ENCODE measurements around the gene CDK17. TPM values are rescaled to one million over a fixed set of nuclear protein-coding genes. Genes with fewer than 3 reads are reported as not detected.
"Not testable (repeated sequence)": the region's sequence is repeated elsewhere in the genome, so short reads cannot be mapped to it uniquely, and the experiment has no call there.

CDK17 gene
- total and polyA plus RNA-seq, 9 donors: 13.8 to 59.2 (median 30.9) TPM

- 45 to 50% (median 46%) methylated on average over 2 of the region's 2 CpGs for WGBS, 3 donors
- DNase-seq: no peak
- no peak overlapping the region for H3K4me3 ChIP-seq
- TF ChIP-seq EP300 (IDR thresholded peaks at IDR 0.05): no peak
- TF ChIP-seq POLR2A (IDR thresholded peaks at IDR 0.05): no peak
- TF ChIP-seq, protein P1, sequence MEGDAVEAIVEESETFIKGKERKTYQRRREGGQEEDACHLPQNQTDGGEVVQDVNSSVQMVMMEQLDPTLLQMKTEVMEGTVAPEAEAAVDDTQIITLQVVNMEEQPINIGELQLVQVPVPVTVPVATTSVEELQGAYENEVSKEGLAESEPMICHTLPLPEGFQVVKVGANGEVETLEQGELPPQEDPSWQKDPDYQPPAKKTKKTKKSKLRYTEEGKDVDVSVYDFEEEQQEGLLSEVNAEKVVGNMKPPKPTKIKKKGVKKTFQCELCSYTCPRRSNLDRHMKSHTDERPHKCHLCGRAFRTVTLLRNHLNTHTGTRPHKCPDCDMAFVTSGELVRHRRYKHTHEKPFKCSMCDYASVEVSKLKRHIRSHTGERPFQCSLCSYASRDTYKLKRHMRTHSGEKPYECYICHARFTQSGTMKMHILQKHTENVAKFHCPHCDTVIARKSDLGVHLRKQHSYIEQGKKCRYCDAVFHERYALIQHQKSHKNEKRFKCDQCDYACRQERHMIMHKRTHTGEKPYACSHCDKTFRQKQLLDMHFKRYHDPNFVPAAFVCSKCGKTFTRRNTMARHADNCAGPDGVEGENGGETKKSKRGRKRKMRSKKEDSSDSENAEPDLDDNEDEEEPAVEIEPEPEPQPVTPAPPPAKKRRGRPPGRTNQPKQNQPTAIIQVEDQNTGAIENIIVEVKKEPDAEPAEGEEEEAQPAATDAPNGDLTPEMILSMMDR (IDR thresholded peaks at IDR 0.05): no peak
- intact Hi-C loops (cut with DNase I): no loop called here
- H3K27me3 ChIP-seq: no peaks in the 10 kb centered on the region
- H3K36me3 ChIP-seq: no peaks in the 10 kb centered on the region
- peaks cover 1% of the 10 kb centered on the region for H3K4me1 ChIP-seq (ENCODE audit: insufficient read depth)
- no peaks in the 10 kb centered on the region for H3K9me3 ChIP-seq
- H3K27ac ChIP-seq: no peak overlapping the region
Measured at GRCh38 chr12:96422192-96422591, 22.0 kb upstream of the CDK17 start.

- TF ChIP-seq EP300 (IDR thresholded peaks at IDR 0.05): no peak
- TF ChIP-seq POLR2A (IDR thresholded peaks at IDR 0.05): no peak
- TF ChIP-seq, protein P1 (IDR thresholded peaks at IDR 0.05): no peak
- intact Hi-C loops (cut with DNase I): no loop called here
- Histone ChIP-seq H3K27me3 (no peaks in the 10 kb centered on the region), H3K9me3 (no peaks in the 10 kb centered on the region), H3K4me1 (ENCODE audit: insufficient read depth) (peaks cover 1% of the 10 kb centered on the region), H3K36me3 (no peaks in the 10 kb centered on the region), H3K4me3 (no peak overlapping the region), H3K27ac (no peak overlapping the region)
- no peak for DNase-seq
- WGBS, 3 donors: 59 to 65% (median 61%) methylated on average over 6 of the region's 6 CpGs
Measured at GRCh38 chr12:96421014-96421413, 20.8 kb upstream of the CDK17 start.

DNA sequence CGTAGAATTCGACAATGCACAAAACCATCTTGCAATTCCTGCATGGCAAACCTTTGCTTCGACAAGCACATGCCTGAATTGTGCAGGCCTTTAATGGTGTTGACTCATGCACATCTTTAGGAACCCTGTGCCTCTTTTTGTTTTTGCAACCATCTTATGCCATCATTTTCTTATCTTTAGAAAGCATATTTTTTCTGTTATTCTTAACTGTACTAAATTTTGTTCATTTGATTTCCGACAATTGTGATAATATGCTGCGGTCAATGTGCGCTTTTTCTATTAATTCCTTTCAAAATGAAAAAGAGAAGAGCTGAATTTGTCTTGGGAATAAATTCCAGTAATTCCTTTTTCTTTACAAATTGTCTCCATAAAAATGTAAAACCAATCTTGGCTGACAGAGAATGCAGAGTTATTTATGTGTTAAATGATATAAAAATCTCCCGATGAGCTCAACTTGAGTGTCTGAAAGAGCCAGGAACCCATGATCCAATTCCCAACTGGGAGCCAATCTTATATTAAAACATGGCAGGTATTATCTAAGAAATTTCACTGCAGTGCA, 20.1 kb upstream of the CDK17 start:
- no peaks in the 10 kb centered on the region for H3K9me3 ChIP-seq
- TF ChIP-seq, protein P1 (IDR thresholded peaks at IDR 0.05): no peak
- no peak for TF ChIP-seq EP300 (IDR thresholded peaks at IDR 0.05)
- TF ChIP-seq POLR2A (IDR thresholded peaks at IDR 0.05): no peak
- H3K27ac ChIP-seq: no peak overlapping the region
- WGBS, 3 donors: 75 to 91% (median 81%) methylated on average over 7 of the region's 7 CpGs
- H3K4me3 ChIP-seq: no peak overlapping the region
- H3K4me1 ChIP-seq (ENCODE audit: insufficient read depth): peaks cover 1% of the 10 kb centered on the region
- intact Hi-C loops (cut with DNase I): no loop called here
- no peaks in the 10 kb centered on the region for H3K27me3 ChIP-seq
- no peaks in the 10 kb centered on the region for H3K36me3 ChIP-seq
- no peak for DNase-seq

DNA sequence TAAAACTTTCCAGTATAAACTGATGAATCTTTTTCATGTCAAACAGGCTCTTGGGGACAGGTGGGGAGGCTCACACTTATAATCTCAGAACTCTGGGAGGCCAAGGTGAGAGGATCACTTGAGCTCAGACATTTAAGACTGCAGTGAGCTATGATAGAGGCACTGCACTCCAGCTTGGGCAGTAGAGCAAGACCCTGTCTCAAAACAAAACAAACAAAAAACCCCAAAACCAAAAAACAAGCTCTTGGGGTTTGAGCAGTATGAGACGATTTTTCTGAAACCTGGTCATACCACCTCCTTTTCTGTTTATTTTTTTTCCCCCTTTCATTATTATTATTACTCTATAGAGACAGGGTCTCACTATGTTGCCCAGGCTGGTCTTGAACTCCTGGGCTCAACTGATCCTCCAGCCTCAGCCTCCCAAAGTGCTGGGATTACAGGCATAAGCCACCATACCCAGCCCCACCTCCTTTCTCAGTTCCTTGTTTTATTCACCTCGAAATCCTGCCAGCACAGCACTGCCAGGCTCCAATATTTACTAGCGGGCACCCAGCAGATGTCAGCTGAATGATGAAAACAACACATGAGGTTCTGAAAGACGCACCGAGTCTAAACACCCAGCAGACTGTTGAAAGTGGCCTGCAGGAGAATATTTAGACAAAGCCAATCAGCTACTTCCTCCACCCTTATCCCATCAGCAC, 19.5 kb upstream of the CDK17 start:
- H3K9me3 ChIP-seq: no peaks in the 10 kb centered on the region
- H3K36me3 ChIP-seq: no peaks in the 10 kb centered on the region
- WGBS, 3 donors: 91 to 95% (median 93%) methylated on average over 5 of the region's 5 CpGs
- peaks cover 1% of the 10 kb centered on the region for H3K4me1 ChIP-seq (ENCODE audit: insufficient read depth)
- DNase-seq: no peak
- H3K4me3 ChIP-seq: no peak overlapping the region
- H3K27me3 ChIP-seq: no peaks in the 10 kb centered on the region
- intact Hi-C loops (cut with DNase I): no loop called here
- no peak overlapping the region for H3K27ac ChIP-seq
- no peak for TF ChIP-seq POLR2A (IDR thresholded peaks at IDR 0.05)
- TF ChIP-seq EP300 (IDR thresholded peaks at IDR 0.05): no peak

GRCh38 chr12:96417688-96418087, 17.4 kb upstream of the CDK17 start:
- H3K9me3 ChIP-seq; H3K4me1 ChIP-seq (ENCODE audit: insufficient read depth); H3K4me3 ChIP-seq; H3K27ac ChIP-seq; DNase-seq; H3K27me3 ChIP-seq; H3K36me3 ChIP-seq; intact Hi-C loops (cut with DNase I): not testable (repeated sequence)
- 91 to 100% (median 98%) methylated on average over 2 of the region's 2 CpGs for WGBS, 3 donors
